NCI-H446 treated with DMSO at 0.1 percent for 48 hours (cell line): ENCODE measurements around the gene TRAPPC2L.

Source experiments
- DNase-seq: peaks from one replicate; lab custom pipeline; 2025; lab: John Stamatoyannopoulos, UW

Gene TRAPPC2L, protein sequence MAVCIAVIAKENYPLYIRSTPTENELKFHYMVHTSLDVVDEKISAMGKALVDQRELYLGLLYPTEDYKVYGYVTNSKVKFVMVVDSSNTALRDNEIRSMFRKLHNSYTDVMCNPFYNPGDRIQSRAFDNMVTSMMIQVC

DNA sequence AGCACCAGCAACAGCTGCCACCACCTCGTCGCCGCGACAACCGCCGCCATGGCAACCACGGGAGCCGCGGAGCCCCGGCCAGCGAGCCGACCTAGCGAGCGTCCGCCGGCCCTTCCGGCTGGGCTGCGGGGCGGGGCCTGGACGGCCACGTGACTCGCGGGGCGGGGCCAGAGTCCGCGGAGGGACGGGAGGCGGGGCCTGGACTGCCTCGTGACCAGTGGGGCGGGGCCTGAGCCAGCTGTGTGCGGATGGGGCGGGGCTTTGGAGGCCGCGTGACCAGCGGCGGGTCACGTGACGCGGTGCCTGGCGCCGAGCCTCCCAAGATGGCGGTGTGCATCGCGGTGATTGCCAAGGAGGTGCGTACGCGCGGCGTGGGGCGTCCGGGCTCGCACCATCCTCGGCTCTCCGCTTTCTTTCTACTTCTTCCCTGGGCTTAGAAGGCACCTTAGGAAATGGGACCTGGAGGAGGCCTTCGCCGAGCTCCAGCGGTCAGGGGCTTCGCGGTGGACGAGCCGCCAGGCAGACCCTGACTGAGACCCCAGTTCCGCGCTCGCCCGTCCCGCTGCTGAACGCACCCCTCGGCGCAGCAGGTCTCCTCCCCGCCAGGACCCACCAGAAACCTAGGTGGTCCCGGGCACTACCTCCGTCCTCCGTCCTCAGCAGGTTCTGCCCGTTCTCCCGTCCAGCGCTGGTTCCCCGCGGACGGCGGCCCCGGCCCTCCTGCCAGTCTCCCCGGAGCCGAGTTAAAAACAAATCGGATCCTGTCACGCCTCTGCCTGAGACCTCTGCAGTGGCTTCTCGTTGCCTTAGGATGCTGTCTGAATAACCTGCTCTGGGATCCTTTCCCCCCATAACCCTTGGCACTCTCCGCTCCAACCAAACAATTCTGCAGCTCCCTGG lies at the start of gene TRAPPC2L, which contains the start of gene GALNS:
TRAPPC2L (plus strand) TSS at position 300 of the 900 bp plus-strand sequence; CDS start at position 324, 24 bp downstream.
GALNS (minus strand) TSS at position 120 of the 900 bp plus-strand sequence; CDS start at position 50, 70 bp downstream.
- peak; percentile 65 for DNase-seq

DNA sequence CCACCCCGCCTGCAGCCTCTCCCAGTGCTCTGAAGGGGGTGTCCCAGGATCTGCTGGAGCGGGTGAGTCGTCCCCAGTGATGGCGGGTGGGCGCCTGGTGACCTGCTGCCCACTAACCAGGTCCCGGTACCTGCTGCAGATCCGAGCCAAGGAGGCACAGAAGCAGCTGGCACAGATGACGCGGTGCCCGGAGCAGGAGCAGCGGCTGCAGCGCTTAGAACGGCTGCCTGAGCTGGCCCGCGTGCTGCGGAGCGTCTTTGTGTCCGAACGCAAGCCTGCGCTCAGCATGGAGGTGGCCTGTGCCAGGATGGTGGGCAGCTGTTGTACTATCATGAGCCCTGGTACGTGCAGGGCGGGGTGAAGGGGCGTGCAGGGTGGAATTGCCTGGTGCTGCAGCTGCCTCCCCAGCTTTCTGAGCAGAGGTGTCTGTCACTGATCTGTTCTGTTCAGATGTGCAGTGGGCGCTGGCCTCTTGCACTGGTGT lies 49.7 kb upstream of the TRAPPC2L start:
- DNase-seq, result no peak

DNA sequence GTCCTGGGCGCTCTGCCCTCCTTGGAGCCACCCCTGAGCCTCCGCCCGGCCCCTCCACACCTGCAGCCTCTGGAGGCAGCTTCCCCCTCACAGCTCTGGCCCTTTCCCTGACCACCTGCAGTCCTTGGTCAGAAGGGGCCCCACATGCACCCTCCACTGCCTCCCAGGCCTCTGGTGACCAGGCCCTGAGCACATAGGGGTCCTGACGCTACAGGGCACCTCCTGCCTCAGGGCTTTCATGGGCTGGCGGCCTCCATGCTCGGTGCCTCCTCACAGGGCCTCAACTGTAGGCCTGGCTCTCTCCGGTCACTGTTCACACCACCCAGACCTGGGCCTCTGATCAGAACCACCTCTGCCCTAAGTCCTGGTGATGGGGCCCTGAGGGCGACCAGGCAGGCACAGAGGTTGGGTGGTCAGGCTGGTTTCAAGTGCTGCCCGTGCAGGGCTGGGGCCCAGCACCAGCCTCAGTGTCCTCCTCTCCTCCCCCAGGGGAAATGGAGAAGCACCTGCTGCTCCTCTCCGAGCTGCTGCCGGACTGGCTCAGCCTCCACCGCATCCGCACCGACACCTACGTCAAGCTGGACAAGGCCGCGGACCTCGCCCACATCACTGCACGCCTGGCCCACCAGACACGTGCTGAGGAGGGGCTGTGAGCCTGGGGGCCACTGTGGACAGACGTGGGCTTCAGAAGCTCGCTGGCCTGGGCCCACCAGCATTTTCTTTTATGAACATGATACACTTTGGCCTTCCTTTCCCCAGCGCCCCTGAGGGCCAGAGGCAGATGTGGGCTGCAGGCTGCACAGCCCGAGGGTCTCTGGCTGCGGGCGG lies 49.1 kb upstream of the TRAPPC2L start:
- no peak for DNase-seq

DNA sequence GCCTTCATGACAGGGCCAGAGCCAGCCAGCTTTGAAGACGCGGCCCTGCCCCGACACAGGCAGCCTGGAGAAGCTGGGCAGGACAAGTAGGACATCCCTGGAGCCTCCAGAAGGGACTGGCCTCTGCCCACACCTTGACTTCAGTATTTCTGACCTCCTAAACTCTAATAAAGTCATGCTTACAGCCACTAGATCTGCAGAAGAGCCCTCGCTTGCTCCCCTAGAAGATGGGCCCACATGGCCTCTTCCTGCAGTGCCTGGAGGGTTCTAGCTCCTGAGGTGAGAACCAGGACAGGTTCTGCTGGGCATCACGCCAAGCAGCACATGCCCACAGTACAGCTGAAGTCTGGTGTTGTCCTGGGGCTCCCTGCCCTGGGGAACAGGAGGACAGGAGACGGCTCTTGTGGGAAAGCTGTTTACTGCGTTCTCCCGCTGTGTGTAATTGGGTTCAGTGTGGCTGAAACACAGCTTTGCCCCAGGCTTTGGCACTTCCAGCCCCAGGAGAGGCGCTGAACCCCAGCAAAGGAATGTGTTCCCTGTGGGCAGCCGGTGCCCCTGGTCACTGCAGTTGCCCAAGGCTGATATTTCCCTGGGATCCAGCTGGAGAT lies 47.8 kb upstream of the TRAPPC2L start:
- no peak for DNase-seq

DNA sequence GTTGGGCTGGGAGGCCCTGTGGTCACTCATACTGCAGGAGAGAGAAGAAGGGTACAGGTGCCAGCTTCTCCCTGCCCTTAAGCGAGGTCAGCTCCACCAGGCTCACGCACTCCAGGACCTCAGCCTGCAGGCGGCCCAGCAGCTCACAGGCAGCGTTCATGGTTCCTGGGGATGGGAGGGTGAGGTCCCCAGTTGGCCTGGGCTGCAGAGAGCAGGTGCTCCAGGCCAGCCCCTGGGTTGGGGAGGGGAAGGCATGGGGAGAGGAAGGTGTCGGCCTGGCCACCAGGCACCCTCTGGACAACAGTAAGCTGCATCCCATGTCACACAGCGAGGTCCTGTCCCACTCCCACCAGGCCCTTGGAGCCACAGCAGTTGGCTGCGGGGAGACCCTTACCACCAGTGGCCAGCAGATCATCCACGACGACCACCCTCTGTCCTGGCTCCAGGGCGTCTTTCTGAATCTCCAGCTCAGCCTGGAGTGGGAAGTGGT lies 47.2 kb upstream of the TRAPPC2L start:
- DNase-seq, result no peak

DNA sequence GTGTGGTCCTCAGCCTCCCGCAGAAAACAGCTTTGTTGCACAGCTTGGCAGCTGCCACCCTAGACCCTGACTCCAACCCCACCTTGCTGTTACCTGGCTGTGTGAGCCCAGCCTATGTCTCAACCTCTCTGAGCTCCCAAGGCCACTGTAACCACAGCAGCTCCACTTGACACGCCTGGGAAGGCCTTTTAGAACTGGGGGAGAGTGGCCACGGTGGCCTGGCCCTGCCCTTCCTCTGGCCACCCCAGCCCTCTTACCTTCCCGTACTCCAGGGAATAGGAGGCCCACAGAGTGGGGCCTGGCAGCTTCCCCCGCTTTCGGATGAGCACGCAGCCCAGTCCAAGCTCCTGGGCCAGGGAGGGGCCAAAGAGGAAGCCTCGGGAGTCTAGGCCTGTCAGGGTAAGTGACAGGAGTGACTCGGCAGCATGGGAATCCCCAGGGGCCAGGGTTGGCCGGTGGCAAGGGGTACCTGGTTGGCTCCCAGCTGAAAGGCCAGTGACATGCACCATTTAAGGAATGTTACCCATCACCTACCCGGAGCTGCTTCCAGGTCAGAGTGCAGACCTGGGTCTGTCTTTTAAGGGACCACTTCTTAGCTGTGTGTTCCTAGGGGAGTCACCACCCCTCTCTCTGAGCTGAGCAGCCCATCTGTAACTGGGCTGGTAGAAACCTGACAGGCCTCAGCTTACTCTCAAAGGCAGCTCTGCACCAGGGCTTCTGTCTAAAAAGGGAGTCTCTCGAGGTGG lies 46.6 kb upstream of the TRAPPC2L start:
- DNase-seq, result no peak

DNA sequence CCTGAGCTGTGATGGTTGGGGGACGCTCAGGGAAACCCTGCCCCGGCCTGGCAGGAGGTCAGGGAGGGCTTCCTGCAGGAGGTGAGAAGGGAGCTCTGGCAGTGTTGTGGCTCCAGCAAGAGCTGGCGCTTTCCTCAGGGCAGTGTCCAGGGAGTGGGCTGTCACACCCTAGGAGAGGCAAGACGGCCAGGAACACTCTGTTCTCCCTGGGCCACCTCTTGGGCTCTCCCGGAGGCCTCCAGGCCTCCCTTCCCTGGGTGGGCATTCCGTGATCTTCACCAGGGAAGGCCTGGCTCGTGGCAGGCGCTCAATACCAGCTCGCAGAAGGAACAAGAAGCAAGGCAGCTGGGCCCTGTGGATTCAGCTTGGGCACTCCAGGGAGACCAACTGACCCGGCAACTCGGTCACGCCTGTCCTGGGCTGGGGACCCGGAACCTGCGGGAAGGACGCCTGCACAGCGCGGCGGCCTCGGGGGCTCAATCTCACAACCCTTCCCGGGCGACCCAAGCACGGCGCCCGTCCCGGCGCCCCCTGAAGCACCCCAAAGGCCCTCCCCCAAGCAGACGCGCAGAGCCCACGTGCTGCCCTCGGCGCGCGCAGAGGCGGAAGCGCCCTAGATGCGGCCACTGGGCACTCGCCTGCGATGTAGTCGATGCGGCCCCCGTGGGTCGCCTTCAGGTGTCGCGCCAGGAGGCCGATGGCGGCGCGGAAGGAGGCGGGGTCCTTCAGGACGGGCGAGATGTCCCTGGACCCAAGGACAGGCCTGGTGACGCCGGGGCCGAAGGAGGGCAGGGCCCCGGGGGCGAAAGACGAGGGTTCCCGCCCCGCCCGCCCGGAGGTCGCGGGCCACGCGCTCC lies 45.8 kb upstream of the TRAPPC2L start:
- peak; percentile 45 for DNase-seq

DNA sequence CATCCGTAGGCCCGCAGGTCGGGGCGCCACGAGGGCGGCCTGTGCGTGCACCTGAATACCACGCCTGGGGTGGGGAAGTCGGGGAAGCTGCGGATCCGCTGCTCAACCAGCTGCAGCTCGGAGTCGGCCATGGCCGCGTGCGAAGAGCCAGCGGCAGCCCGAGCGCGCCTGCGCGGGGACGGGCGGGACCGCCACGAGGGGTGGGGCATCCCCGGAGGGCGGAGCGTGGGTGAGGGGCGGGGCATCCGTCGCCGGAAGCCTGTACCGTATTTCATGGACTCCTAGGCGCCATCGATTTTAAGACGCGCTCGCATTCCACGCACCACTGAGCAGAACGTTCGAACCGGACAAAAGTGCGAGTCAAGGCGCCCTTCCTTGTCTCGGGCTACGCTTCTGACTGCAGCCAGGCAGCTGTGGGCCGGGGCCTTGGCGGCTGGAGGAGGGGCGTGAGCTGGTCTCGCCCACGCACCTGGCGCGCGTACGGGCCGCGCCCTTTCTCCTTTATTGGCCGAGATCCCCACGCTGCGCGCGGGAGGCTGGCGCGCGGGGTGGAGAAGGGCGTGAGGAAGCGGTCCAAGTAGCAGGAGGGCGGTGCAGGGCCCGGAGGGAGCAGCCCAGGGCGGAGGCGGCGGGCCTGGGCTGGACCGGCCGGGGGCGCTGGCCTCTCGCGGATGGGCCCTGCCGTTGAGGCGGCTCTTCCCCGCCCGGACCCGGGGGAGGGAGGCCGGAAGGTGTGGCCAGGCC lies 45.0 kb upstream of the TRAPPC2L start, which contains the start of gene APRT:
APRT (minus strand) TSS at position 160 of the 744 bp plus-strand sequence; CDS start at position 131, 29 bp downstream.
- DNase-seq, result peak; percentile 26

DNA sequence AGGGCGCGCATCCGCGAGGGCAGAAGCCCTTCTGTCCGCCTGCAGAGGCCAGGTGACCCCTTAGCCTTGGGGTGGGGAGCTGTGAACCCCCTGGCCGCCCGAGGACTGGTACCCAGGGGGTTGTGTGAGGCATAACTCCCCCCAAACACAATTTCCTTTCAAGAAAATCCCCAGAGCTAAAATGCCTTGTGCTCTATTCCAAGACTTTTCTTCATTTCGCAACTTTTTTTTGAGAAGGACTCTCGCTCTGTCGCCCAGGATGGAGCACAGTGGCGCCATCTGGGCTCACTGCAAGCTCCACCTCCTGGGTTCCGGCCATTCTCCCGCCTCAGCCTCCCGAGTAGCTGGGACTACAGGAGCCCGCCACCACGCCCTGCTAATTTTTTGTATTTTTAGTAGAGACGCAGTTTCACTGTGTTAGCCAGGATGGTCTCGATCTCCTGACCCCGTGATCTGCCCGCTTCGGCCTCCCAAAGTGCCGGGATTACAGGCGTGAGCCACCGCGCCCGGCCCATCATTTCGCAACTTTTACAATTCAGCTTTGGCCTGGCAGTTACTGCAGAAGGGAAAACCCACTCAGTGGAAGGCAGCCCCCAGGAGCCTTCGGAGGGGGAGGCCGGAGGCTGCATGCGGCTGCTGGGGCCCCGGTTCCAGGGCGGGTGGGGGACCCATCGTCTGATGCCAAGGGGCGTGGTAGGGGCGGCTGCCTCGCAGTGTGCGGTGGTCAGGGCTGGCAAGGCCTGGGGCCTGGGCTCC lies 44.2 kb upstream of the TRAPPC2L start:
- DNase-seq, result no peak

DNA sequence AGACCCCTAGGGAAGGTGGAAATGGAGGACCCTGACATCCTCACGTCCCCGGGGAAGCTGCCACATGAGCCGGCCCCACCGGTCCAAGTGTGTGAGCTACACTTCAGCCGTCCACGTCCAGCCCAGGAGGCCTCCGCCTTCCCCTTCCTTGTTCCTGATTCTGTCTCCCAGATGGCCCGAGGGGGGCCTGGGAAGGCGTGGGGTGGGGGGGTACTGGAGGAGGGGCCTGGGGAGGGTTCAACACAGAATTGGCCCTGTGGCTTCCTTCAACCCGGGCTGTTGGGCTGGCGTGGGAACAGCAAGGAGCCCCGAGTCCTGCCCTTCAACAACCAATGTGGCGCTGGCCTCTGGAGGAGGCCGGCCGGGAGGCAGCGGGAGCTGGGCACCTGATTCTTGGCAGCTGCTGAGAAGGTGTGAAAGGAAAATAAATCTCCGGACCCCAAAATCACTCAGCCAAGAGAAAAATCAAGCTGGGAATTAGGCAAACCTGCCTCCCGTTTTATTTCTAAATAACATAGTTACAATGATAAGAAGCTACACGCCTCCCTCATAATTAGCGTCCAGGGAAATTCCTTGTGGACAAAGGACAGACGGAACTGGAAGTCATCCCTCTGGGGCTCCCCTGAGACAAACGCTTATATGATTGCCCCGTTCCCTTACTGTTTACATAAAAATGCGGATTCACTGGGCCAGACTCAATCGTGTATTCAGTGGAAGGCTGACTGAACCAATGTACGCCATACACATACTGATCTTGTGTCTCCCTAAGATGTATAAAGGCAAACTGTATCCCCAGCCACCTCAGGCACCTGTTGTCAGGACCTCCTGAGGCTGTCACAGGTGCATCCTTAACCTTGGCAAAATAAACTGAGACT lies 43.4 kb upstream of the TRAPPC2L start:
- DNase-seq, result no peak

DNA sequence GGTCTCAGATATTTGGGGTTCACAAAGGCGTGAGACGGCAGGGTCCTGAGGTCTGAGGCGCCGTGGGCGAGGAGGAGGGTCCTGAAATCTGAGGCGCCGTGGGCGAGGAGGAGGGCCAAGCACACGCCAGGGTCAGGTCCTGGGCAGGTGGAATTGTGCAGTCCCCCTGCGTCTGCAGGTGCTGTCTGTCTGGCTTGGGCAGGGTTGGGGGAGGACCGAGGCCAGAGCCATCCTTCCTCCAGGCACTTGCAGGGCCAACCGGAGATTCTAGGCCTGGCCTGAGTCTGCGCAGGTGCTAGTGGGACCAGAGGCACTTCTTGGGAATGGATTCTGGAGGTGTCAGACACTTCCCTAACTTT lies 42.8 kb upstream of the TRAPPC2L start:
- DNase-seq, result no peak

DNA sequence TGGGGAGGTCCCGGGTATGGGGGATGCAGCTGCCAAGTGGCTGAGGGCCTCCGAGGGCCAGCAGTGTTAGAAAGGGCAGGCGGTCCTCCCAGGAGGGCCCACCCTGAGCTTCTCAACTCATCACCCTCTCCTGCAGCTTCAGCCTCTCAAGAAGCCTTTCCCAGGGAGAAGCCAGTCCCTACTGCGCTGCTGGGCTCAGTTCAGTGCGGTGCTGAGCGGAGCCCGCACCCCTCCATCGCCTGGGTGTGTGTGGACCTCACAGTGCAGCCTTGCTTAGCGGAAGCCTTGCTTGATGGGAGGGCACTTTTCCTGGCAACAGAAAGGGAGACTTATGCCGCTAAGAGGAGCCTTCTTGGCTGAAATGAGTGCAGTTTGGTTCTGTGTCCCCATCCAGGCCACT lies 41.7 kb upstream of the TRAPPC2L start:
- DNase-seq, result no peak

DNA sequence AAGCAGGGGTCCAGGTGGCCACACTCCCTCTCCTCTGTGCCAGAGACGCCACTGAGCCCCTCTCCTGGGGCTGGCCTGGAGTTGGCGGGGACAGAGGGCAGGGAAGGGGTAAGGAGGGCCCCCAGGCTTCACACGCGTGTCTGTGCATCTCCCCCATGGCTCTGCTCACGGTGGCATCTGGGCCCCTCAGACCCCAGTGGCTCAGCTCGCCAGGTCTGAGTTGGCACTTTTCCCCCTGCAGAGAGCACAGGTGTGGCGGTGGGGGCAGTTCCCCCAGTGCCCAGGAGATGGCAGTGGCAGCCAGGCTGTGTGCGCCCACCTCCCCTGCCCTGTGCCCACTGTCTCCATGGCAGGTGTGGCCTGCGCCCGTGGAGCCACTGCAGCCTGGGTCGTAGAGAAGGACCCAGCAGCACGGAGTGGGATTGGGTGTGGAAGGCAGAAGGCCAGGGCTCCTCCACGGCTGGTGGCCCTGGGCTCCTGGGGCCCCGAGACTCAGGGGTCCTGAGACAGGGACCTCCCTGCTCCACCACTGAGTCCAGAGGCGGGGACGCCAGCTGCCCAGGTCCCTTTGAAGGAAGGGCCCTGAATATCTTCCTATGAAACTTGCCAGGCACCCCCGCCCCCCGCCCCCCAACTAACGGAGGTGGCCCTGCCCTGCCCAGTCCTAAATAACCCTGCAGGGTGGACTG lies 40.9 kb upstream of the TRAPPC2L start:
- DNase-seq, result no peak

DNA sequence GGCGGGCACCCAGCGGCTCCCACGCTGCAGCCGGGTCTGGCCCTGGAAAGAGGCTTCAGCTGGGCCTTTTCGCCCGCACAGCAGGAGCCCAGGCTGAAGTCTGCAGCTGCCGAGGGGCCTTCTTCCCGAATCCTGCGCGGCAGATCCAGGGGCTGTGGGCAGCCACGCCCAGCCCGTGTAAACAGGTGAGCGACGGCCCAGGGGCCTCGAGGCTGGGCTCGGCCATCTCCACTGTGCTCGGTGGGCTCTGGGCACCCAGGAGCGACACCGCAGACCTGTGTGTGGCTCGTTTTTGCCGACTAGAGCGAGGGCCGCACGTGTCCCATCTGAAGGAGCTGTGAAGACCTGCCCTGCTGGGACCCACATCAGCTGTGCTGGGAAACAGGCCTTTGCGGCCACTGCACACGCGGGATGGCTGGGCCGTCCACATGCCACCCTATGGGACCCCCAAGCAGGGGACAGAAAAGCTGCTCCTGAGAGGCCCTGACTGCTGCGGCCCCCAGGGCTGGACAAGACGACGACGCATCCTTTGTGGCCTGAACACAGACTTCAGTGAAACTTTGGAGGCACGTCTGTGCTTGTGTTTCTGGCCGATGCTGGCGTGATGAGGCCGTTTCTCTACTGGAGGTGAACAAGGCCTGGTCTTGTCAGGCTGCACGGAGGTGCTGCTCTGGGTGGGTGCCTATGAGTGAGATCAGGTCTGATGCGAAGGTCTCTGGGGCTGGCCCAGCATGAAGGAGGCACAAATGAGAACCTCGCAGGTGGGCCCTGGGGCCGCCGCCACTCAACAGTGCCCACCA lies 40.0 kb upstream of the TRAPPC2L start:
- DNase-seq, result no peak

DNA sequence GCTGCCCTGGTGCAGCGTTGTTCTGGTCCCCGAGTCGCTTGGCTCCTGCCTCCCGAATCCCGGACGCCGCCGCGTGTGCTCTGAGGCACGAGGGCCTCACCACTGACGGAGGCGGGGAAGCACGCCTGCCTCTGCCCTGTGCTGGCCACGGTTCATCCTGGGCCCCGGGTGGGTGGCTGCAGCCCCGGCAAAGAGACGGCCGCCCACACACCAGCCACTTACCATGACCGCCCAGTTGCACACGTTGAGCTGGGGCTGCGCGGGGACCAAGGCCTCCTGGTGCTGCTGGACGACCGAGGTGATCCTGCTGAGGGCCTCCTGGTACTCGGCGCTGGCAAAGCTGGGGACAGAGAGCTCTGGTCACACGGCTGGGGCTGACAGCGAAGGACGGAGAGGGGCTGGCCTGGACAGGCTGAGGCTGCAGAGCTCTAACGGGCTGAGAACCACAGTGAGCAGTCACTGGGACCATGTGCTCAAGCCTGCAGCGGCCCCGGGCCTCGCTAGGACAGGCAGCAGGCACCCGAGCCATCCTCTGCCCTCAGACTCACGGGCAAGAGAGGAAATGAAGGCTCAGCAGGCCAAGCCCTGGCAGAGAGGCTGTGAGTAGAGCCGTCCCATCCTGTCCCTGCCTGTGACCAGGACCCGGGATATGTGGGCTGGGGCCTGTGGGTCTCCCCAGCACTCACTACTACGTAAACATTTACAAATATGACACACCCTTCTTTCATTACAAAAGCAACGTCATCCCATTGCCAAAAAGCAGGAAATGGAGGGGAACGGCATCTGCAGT lies 38.9 kb upstream of the TRAPPC2L start:
- DNase-seq, result no peak
